A204.1 (cell line): ENCODE data around the gene NACA.

Source experiments
- FAIRE-seq: peaks from 2 replicates; lab custom pipeline; 2012; peaks lifted over from hg19 to GRCh38; lab: Jason Lieb, UNC

Gene NACA

GRCh38 chr12:56687223-56688128, 37.6 kb downstream of the NACA start:
- FAIRE-seq = no peak

DNA sequence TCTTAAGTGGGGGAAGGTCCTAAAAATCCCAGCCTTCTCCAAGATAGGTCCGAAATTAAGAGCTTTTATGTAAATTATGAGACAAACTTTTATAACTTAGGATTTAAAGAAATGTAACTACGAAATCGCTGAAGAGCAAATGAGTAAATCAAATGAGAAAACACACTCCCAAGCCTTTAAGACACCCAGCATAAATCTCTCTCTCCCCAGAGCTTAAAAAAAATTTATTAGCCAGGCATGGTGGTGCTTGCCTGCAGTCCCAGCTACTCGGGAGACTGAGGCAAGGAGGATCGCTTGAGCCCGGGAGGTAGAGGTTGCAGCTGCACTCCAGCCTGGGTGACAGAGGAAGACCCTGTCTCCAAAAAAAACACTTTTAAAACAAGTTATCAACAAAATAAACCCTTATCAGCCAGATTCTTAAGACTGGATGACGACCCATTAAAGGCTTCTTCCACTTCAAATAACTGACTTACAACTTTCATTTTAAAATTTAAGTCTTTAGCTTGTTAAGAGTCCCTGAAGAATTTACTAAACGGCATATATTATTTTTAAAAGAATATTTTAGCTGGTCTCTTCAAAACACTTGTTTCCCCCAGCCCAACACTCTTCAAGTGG, 40.2 kb downstream of the NACA start:
- no peak for FAIRE-seq

- no peak for FAIRE-seq
These were observed 42.8 kb downstream of the NACA start for GRCh38 chr12:56682323-56682722.

DNA sequence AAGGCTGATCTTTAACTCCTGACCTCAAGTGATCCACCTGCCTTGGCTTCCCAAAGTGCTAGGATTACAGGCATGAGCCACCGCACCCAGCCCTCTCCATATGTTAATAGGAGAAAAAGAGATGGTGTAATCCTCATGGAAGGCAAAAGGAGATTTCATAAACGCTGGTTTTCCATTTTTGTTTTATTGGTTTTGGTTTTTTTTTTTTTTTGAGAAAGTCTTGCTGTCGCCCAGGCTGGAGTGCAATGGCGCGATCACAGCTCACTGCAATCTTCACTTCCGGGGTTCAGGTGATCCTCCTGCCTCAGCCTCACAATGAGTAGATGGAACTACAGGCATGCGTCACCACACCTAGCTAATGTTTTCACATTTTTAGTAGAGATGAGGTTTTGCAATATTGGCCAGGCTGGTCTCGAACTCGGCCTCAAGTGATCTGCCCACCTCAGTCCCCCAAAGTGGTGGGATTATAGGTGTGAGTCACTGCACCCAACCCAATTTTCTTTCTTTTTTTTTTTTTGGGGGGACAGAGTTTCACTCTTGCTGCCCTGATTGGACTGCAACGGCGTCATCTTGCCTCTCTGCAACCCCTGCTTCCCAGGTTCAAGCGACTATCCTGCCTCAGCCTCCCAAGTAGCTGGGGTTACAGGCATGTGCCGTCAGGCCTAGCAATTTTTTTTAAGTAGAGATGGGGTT, 45.1 kb downstream of the NACA start:
- FAIRE-seq = no peak

DNA sequence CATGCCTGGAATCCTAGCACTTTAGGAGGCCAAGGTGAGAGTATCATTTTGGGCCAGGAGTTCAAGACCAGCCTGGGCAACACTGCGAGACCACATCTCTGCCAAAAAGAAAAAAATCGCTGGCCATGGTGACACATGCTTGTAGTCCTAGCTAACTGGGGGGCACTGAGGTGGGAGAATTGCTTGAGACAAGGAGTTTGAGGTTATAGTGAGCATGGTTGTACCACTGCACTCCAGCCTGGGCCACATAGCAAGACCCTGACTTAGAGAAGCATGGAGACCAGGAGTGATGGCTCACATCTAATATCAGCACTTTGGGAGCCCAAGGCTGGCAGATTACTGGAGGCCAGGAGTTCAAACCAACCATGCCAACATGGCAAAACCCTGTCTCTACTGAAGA, 46.2 kb downstream of the NACA start:
- no peak for FAIRE-seq

GRCh38 chr12:56677680-56678079, 47.4 kb downstream of the NACA start:
- FAIRE-seq = no peak

GRCh38 chr12:56676851-56677580, 48.1 kb downstream of the NACA start:
- no peak for FAIRE-seq

- FAIRE-seq = no peak
These were observed 53.5 kb downstream of the NACA start for GRCh38 chr12:56671608-56672007.

DNA sequence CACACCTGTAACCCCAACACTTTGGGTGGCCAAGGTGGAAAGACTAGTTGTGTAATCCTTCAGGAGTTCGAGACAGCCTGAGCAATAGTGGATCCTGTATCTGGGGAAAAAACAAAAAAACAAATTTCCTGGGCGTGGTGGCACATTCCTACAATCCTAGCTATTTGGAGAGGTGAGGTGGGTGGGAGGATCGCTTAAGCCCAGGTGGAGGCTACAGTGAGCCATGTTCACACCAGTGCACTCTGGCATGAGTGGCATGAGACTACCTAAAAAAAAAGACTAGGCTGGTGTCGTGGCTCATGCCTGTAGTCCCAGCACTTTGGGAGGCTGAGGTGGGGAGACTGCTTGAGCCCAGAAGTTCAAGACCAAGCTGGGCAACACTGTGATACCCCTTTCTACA, 54.3 kb downstream of the NACA start:
- FAIRE-seq = no peak

- FAIRE-seq = no peak
These were observed 57.0 kb downstream of the NACA start for GRCh38 chr12:56668197-56668457.
